Activated CD8-positive, alpha-beta memory T cell treated with anti-CD3 and anti-CD28 coated beads, Interleukin-2, amount 50 U/mL, for 1 hour (primary cell): ENCODE measurements around the gene SON.
A peak's percentile ranks its signal among the peaks of the same experiment; 100 is the strongest.

Experiments
- DNase-seq: peaks from one replicate; pipeline ENCODE4 v3.0.0-alpha.2; 2020; ENCODE audit errors: extremely low read depth

SON gene

GRCh38 chr21:33543505-33544129, 779 bp downstream of the SON start:
- DNase-seq, result peak; percentile 9

GRCh38 chr21:33544451-33545195, 1.8 kb downstream of the SON start:
- no peak for DNase-seq

- no peak for DNase-seq
These were observed 3.2 kb downstream of the SON start for GRCh38 chr21:33546086-33546485.

- DNase-seq, result no peak
These were observed 7.3 kb downstream of the SON start for GRCh38 chr21:33549848-33550771.

GRCh38 chr21:33550772-33551660, 8.2 kb downstream of the SON start:
- no peak for DNase-seq

GRCh38 chr21:33551664-33552063, 8.8 kb downstream of the SON start:
- no peak for DNase-seq

GRCh38 chr21:33552093-33552998, 9.5 kb downstream of the SON start:
- no peak for DNase-seq

- no peak for DNase-seq
These were observed 10.3 kb downstream of the SON start for GRCh38 chr21:33552999-33553598.

- DNase-seq, result no peak
These were observed 11.6 kb downstream of the SON start for GRCh38 chr21:33554236-33554981.

- DNase-seq, result no peak
These were observed 12.1 kb downstream of the SON start for GRCh38 chr21:33554982-33555344.

GRCh38 chr21:33557447-33557846, 14.6 kb downstream of the SON start:
- DNase-seq, result no peak

- DNase-seq, result no peak
These were observed 16.1 kb downstream of the SON start for GRCh38 chr21:33558777-33559421.

- DNase-seq, result no peak
These were observed 17.0 kb downstream of the SON start for GRCh38 chr21:33559813-33560212.

GRCh38 chr21:33560965-33561364, 18.1 kb downstream of the SON start:
- DNase-seq, result no peak

GRCh38 chr21:33561373-33561772, 18.5 kb downstream of the SON start:
- no peak for DNase-seq

- no peak for DNase-seq
These were observed 19.6 kb downstream of the SON start for GRCh38 chr21:33562389-33562788.

GRCh38 chr21:33566514-33566913, 23.7 kb downstream of the SON start:
- DNase-seq, result no peak

GRCh38 chr21:33567914-33568313, 25.1 kb downstream of the SON start:
- no peak for DNase-seq

GRCh38 chr21:33568448-33568847, 25.6 kb downstream of the SON start:
- no peak for DNase-seq
